A549 (cell line): ENCODE data around the gene HIF1A. TPM values are rescaled to one million over a fixed set of nuclear protein-coding genes. Genes with fewer than 3 reads are reported as not detected.

Source experiments
- ATAC-seq, 2 experiments: fragments of 200-7000 bp in 1 of 2; fragments of >200 bp in 1 of 2; cut with Nextera tagmentation in 1 of 2; cut with Tn5 transposase in 1 of 2; 3 replicates each; pipeline versions ENCODE4 v1.8.0 to v1.9.1; 2018 to 2020; ENCODE audit warnings: mild to moderate bottlenecking in 1 of 2, moderate library complexity in 1 of 2
- CTCF ChIA-PET: fragments of 300-600 bp; sonication (Branson Sonifier 250); formaldehyde crosslinking; extraction: SDS; loops from one replicate; lab custom pipeline; 2021; ENCODE audit warnings: antibody characterized with exemption, inconsistent platforms; lab: Yijun Ruan, JAX
- POLR2A ChIA-PET: fragments of 350-600 bp; formaldehyde crosslinking; extraction: SDS; loops from one replicate; lab custom pipeline; 2021; ENCODE audit warnings: antibody characterized with exemption, inconsistent platforms; lab: Yijun Ruan, JAX
- DNase-seq, 2 experiments: peaks; one replicate each; pipeline versions ENCODE4 v3.0.0 to v3.0.0-alpha.2; 2011 to 2016; ENCODE audit warnings: low read depth in 1 of 2, low spot score in 1 of 2
- FAIRE-seq: peaks from 2 replicates; lab custom pipeline; 2011; peaks lifted over from hg19 to GRCh38; lab: Jason Lieb, UNC
- H3K27ac ChIP-seq, 2 experiments: fragments of >200 bp; sonication (Bioruptor Twin); formaldehyde crosslinking; 3 replicates each; pipeline ENCODE4 v1.5.1; 2016 to 2017
- H3K4me1 ChIP-seq: fragments of >200 bp; sonication (Bioruptor Twin); formaldehyde crosslinking; 3 replicates; pipeline ENCODE4 v1.6.1; 2016
- H3K4me2 ChIP-seq: fragments of >200 bp; sonication (Bioruptor Twin); formaldehyde crosslinking; 3 replicates; pipeline ENCODE4 v1.6.1; 2016
- H3K4me3 ChIP-seq: fragments of >200 bp; sonication (Bioruptor Twin); formaldehyde crosslinking; 3 replicates; pipeline ENCODE4 v1.5.1; 2016
- H3K9me3 ChIP-seq: fragments of >200 bp; sonication (Bioruptor Twin); formaldehyde crosslinking; 3 replicates; pipeline ENCODE4 v1.6.1; 2016
- CEBPB ChIP-seq, 2 experiments: fragments of >200 bp in 1 of 2; sonication (Bioruptor Twin) in 1 of 2; formaldehyde crosslinking in 1 of 2; IDR thresholded peaks; 2 replicates each; pipeline ENCODE4 v1.6.1; 2012 to 2016
- FOSL2 ChIP-seq, 2 experiments: fragments of 450-650 bp in 1 of 2; fragments of >200 bp in 1 of 2; sonication (Bioruptor Twin) in 1 of 2; formaldehyde crosslinking; IDR thresholded peaks; 2 replicates each; pipeline versions ENCODE4 v1.5.0 to v1.6.1; 2016 to 2020; ENCODE audit warnings: mild to moderate bottlenecking in 1 of 2, moderate library complexity in 1 of 2
- GATA3 ChIP-seq: IDR thresholded peaks from 2 replicates; pipeline ENCODE4 v1.6.1; 2012; ENCODE audit warnings: borderline replicate concordance
- HDAC2 ChIP-seq: fragments of 200-600 bp; sonication (generic); IDR thresholded peaks from 2 replicates; pipeline ENCODE4 v1.6.1; 2016
- HEYL ChIP-seq: fragments of 250-450 bp; sonication (Bioruptor Pico); IDR thresholded peaks from 2 replicates; pipeline ENCODE4 v1.8.0; 2021; ENCODE audit warnings: mild to moderate bottlenecking, moderate library complexity
- HOXB13 ChIP-seq: fragments of 250-450 bp; sonication (Bioruptor Pico); IDR thresholded peaks from 2 replicates; pipeline ENCODE4 v1.5.0; 2020; ENCODE audit warnings: low read depth, mild to moderate bottlenecking, moderate library complexity
- JUNB ChIP-seq: fragments of >200 bp; sonication (Bioruptor Twin); formaldehyde crosslinking; IDR thresholded peaks from 2 replicates; pipeline ENCODE4 v1.6.1; 2016
- NPAS2 ChIP-seq: fragments of 250-450 bp; sonication (Bioruptor Pico); IDR thresholded peaks from 2 replicates; pipeline ENCODE4 v1.8.0; 2022; ENCODE audit warnings: mild to moderate bottlenecking, moderate library complexity, borderline replicate concordance
- POLR2A ChIP-seq: IDR thresholded peaks from 2 replicates; pipeline ENCODE4 v1.6.1; 2012; ENCODE audit warnings: mild to moderate bottlenecking, low read length
- RARB ChIP-seq: fragments of 250-450 bp; sonication (Bioruptor Pico); IDR thresholded peaks from 2 replicates; pipeline ENCODE4 v1.8.0; 2021; ENCODE audit warnings: mild to moderate bottlenecking, moderate library complexity
- REST ChIP-seq: fragments of 200-600 bp; sonication (generic); IDR thresholded peaks from 2 replicates; pipeline ENCODE4 v1.6.1; 2016; ENCODE audit warnings: antibody characterized with exemption, mild to moderate bottlenecking, moderate library complexity
- RFX5 ChIP-seq: fragments of 450-650 bp; IDR thresholded peaks from 2 replicates; pipeline ENCODE4 v1.7.1; 2014; ENCODE audit warnings: antibody characterized with exemption, mild to moderate bottlenecking, moderate library complexity
- RNF2 ChIP-seq: fragments of 200-600 bp; sonication (generic); IDR thresholded peaks from 2 replicates; pipeline ENCODE4 v1.6.1; 2016; ENCODE audit warnings: low read depth, mild to moderate bottlenecking, antibody characterized with exemption, moderate library complexity, borderline replicate concordance
- SMC3 ChIP-seq: fragments of >200 bp; sonication (Bioruptor Twin); formaldehyde crosslinking; IDR thresholded peaks from 3 replicates; pipeline ENCODE4 v1.6.1; 2018; ENCODE audit warnings: inconsistent platforms
- TP53 ChIP-seq: fragments of 250-450 bp; sonication (Bioruptor Pico); IDR thresholded peaks from 2 replicates; pipeline ENCODE4 v1.5.0; 2021; ENCODE audit warnings: mild to moderate bottlenecking, moderate library complexity
- ZNF302 ChIP-seq: fragments of 250-450 bp; sonication (Bioruptor Pico); IDR thresholded peaks from 2 replicates; pipeline ENCODE4 v1.9.0; 2021; ENCODE audit warnings: inconsistent platforms, mild to moderate bottlenecking, moderate library complexity
- WGBS: methylation state at CpG from one replicate; pipeline ENCODE4 v1.1.6; 2017; ENCODE audit errors: missing lambda C conversion rate; 5-methylcytosine and 5-hydroxymethylcytosine counted together
- polyA plus RNA-seq, 4 experiments: library from polyadenylated mRNA; depleted of rRNA in 3 of 4; stranded (reverse); fragments of >200 nt; fragmentation: RNase III in 1 of 4; extraction: RNeasy Plus Mini Kit Qiagen cat#74134 plus additional on column Dnase treatment in 1 of 4; gene quantifications; 2 replicates in 3 of 4; 3 replicates in 1 of 4; pipeline ENCODE4 v1.2.3, GENCODE V29; 2011 to 2017
- TF ChIP-seq, protein P1 (sequence below): fragments of 450-650 bp; IDR thresholded peaks from 2 replicates; pipeline ENCODE4 v1.6.1; 2014; ENCODE audit warnings: antibody characterized with exemption

Gene HIF1A
- polyA plus RNA-seq, 2 of the 4 experiments (the other 2 are of a cell fraction), result 284 to 391 TPM

- Histone ChIP-seq H3K4me1 (peaks cover 54% of the 10 kb centered on the region), H3K27ac (0 out of 6 replicates have a peak overlapping the region, but pooled peaks of 1 of the 2 experiments have one; percentile 19), H3K9me3 (no peaks in the 10 kb centered on the region), H3K4me3 (no peak overlapping the region), H3K4me2 (no peak overlapping the region)
- no peak for ATAC-seq
- WGBS, result 95% methylated on average over 5 of the region's 5 CpGs
- DNase-seq, result no peak
- ChIA-PET POLR2A (no interaction called here), CTCF (interaction anchor here (2.5 kb wide), 1 partner anchor 262 kb away, joined by 8 read pairs; no protein-coding TSS in a partner anchor)
- no peak for FAIRE-seq
- TF ChIP-seq RFX5 (peak; percentile 71), FOSL2 (IDR thresholded peaks at IDR 0.05) (no peak), FOSL2 (CRISPR knock-in tag; IDR thresholded peaks at IDR 0.05) (no peak), GATA3 (no peak), HDAC2 (no peak), SMC3 (no peak), POLR2A (no peak), REST (no peak), CEBPB (IDR thresholded peaks at IDR 0.05) (0 out of 4 replicates have a peak, but pooled peaks of 1 of the 2 experiments have one; percentile 12)
- TF ChIP-seq, protein P1, sequence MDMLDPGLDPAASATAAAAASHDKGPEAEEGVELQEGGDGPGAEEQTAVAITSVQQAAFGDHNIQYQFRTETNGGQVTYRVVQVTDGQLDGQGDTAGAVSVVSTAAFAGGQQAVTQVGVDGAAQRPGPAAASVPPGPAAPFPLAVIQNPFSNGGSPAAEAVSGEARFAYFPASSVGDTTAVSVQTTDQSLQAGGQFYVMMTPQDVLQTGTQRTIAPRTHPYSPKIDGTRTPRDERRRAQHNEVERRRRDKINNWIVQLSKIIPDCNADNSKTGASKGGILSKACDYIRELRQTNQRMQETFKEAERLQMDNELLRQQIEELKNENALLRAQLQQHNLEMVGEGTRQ, result no peak
These were observed 42.6 kb downstream of the HIF1A start for GRCh38 chr14:61737915-61738314.

GRCh38 chr14:61739133-61739532, 43.8 kb downstream of the HIF1A start:
- FAIRE-seq (no peak), DNase-seq (no peak), ATAC-seq (no peak)
- TF ChIP-seq NPAS2 (CRISPR knock-in tag), result no peak
- TF ChIP-seq TP53 (CRISPR knock-in tag), result no peak
- TF ChIP-seq ZNF302, result no peak
- TF ChIP-seq HEYL (CRISPR knock-in tag), result no peak
- TF ChIP-seq RNF2, result no peak
- no peak for TF ChIP-seq HOXB13 (CRISPR knock-in tag)
- Histone ChIP-seq H3K4me3 (no peak overlapping the region), H3K4me1 (peaks cover 48% of the 10 kb centered on the region), H3K9me3 (no peaks in the 10 kb centered on the region), H3K27ac (no peak overlapping the region), H3K4me2 (no peak overlapping the region)
- ChIA-PET POLR2A (interaction anchor here (0.8 to 1.6 kb wide), 3 partner anchors 10 to 44 kb away, joined by 3 to 5 read pairs (median 4); partner anchors contain the start of genes HIF1A and SNAPC1), CTCF (interaction anchor here (0.9 to 2.5 kb wide), 4 partner anchors 192 to 278 kb away, joined by 3 to 8 read pairs (median 3); no protein-coding TSS in a partner anchor)

DNA sequence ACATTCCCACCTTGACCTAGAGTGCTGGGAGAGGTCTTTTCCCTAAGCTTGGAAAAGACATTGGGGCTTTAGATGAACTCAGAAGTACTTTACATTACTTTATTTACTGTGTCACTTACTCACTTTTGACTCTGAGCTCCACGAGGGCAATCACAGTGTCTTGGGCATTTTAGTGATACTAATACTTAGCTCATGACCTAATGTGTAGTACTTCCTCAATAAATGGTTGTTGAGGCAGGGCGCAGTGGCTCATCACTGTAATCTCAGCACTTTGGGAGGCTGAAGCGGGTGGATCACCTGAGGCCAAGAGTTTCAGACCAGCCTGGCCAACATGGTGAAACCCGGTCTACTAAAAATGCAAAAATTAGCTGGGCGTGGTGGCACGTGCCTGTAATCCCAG, 47.1 kb downstream of the HIF1A start:
- H3K27ac ChIP-seq, result 0 out of 6 replicates have a peak overlapping the region, but pooled peaks of 1 of the 2 experiments have one; percentile 28
- ATAC-seq, result no peak
- POLR2A ChIA-PET, result interaction anchor here (0.6 to 1.3 kb wide), 2 partner anchors 20 to 154 kb away, joined by 4 to 5 read pairs; partner anchors contain the start of gene SNAPC1
- CTCF ChIA-PET, result interaction anchor here (0.9 to 3.2 kb wide), 7 partner anchors 11 to 267 kb away, joined by 3 to 10 read pairs (median 4); no protein-coding TSS in a partner anchor
- H3K9me3 ChIP-seq, result no peaks in the 10 kb centered on the region
- no peak overlapping the region for H3K4me3 ChIP-seq
- WGBS, result 84% methylated on average over 6 of the region's 6 CpGs
- peaks cover 27% of the 10 kb centered on the region for H3K4me1 ChIP-seq
- TF ChIP-seq JUNB, result no peak
- 0 out of 2 replicates have a peak, but pooled peaks have one; percentile 27 for TF ChIP-seq RARB (CRISPR knock-in tag)
- no peak overlapping the region for H3K4me2 ChIP-seq
- DNase-seq, result no peak
- FAIRE-seq, result no peak
